ENCODE data around the gene WNT1. TPM values are rescaled to one million over a fixed set of nuclear protein-coding genes. Genes with fewer than 3 reads are reported as not detected.

WNT1 gene
- total RNA-seq, 1 experiment from 2014 or later = not detected

DNA sequence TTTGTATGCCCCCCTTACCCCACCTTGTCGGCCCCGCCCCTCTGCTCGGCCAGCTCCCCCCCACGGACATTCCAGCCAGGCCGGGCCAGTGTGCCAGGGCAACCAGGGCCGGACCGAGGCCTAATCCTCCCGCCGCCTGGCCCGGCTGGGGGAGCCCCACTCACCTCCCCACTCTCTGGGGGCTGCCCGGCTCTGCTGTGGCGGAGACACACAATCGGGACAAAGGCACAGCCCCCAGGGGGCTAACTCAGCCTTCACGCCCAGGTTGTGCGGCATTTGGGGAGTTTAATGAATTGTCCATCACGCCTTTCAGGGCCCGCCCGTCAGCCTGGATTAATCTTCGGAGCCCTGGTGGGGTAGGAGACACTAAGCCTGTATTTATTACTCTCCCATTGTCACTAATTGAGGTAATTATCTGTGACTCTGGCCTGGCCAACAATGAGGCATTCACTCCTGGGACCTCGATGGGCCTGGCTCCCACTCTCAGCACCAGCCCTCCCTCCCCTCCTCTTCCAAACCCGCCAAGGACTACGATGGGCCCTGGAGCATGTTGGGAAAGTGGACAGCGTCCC, 8.7 kb downstream of the WNT1 start:
- H3K9me3 Mint-ChIP-seq (ENCODE audit: unreplicated experiment) = no peaks in the 10 kb centered on the region
- intact Hi-C loops (cut with micrococcal nuclease; ENCODE audit: unreplicated experiment) = no loop called here

GRCh38 chr12:48988030-48988649, 10.0 kb downstream of the WNT1 start:
- H3K27ac Mint-ChIP-seq (ENCODE audit: unreplicated experiment) = no peak overlapping the region
- no peak overlapping the region for H3K4me3 Mint-ChIP-seq (ENCODE audit: unreplicated experiment)
- no peaks in the 10 kb centered on the region for H3K9me3 Mint-ChIP-seq (ENCODE audit: unreplicated experiment)
- peak; percentile 87 to 89 for TF ChIP-seq CTCF (IDR thresholded peaks at IDR 0.05; ENCODE audit: insufficient read depth in 1 of 2, low read depth in 1 of 2, low read length in 1 of 2, severe bottlenecking in 1 of 2, unreplicated experiment in 1 of 2)
- Histone ChIP-seq H3K9me3 (no peaks in the 10 kb centered on the region), H3K4me3 (ENCODE audit: low read depth, low read length) (no peak overlapping the region), H3K36me3 (ENCODE audit: control insufficient read depth, insufficient read depth, low read length) (no peaks in the 10 kb centered on the region), H3K4me1 (no peaks in the 10 kb centered on the region), H3K27me3 (replicated peaks; ENCODE audit: control insufficient read depth, insufficient read depth, low read length) (no peaks in the 10 kb centered on the region; the same call in 1 of the 2 replicates)
- ChIA-PET POLR2A (interaction anchor here (0.5 to 1.1 kb wide), 4 partner anchors 10 to 136 kb away, joined by 3 to 7 read pairs (median 4); partner anchors contain the start of genes ARF3 and DDX23), CTCF (interaction anchor here (0.5 to 2.3 kb wide), 23 partner anchors 9 to 172 kb away, joined by 3 to 55 read pairs (median 6); partner anchors contain the start of genes ARF3, DDN, FKBP11 and PRKAG1)
- no TSS peak for BruUV-seq (replicated peaks)
- intact Hi-C loops (cut with micrococcal nuclease; ENCODE audit: unreplicated experiment) = no loop called here
- peak; percentile 67 to 81 for DNase-seq
- H3K36me3 Mint-ChIP-seq (ENCODE audit: insufficient read depth, unreplicated experiment) = peaks cover 7% of the 10 kb centered on the region
- peaks cover 18% of the 10 kb centered on the region for H3K27me3 Mint-ChIP-seq (ENCODE audit: insufficient read depth, unreplicated experiment)
- no peaks in the 10 kb centered on the region for H3K4me1 Mint-ChIP-seq (ENCODE audit: low read depth, unreplicated experiment)

More for the DNA sequence above, 8.7 kb downstream of the WNT1 start:
- ChIA-PET POLR2A (no interaction called here), CTCF (interaction anchor here (1.4 kb wide), 1 partner anchor 10 kb away, joined by 6 read pairs; no protein-coding TSS in a partner anchor)
- no peaks in the 10 kb centered on the region for H3K36me3 ChIP-seq (ENCODE audit: control insufficient read depth, insufficient read depth, low read length)
- H3K4me3 ChIP-seq (ENCODE audit: low read depth, low read length) = no peak overlapping the region
- H3K9me3 ChIP-seq = no peaks in the 10 kb centered on the region
- Mint-ChIP-seq H3K36me3 (ENCODE audit: insufficient read depth, unreplicated experiment) (peaks cover 7% of the 10 kb centered on the region), H3K4me3 (ENCODE audit: unreplicated experiment) (no peak overlapping the region), H3K27ac (ENCODE audit: unreplicated experiment) (no peak overlapping the region), H3K27me3 (ENCODE audit: insufficient read depth, unreplicated experiment) (peaks cover 26% of the 10 kb centered on the region), H3K4me1 (ENCODE audit: low read depth, unreplicated experiment) (peaks cover 4% of the 10 kb centered on the region)
- no peak for DNase-seq
- no peaks in the 10 kb centered on the region; the same call in 1 of the 2 replicates for H3K27me3 ChIP-seq (replicated peaks; ENCODE audit: control insufficient read depth, insufficient read depth, low read length)
- BruUV-seq (replicated peaks) = no TSS peak
- no peak for TF ChIP-seq CTCF (IDR thresholded peaks at IDR 0.05; ENCODE audit: insufficient read depth in 1 of 2, low read depth in 1 of 2, low read length in 1 of 2, severe bottlenecking in 1 of 2, unreplicated experiment in 1 of 2)
- no peaks in the 10 kb centered on the region; the same call in 1 of the 2 replicates for H3K4me1 ChIP-seq

DNA sequence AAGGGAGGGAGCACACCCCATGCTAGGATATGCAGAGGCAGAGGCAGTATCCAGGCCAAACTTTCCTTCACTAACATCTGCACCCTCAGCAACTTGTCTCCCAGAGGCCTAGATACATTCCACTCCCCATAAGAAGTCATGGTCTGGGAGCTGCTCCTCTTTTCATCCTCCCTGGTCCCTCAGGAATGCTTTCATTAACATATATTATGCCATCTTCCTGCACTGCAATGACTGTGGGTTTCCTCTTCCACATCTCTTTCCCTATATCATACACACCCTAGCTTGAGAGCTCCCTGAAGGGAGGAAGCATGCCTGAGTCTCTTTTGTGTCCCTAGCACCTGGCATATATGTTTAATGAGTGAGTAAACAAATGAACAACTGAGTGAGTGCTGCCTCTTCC, 12.4 kb downstream of the WNT1 start:
- Histone ChIP-seq H3K9me3 (no peaks in the 10 kb centered on the region), H3K4me1 (peaks cover 15% of the 10 kb centered on the region), H3K36me3 (ENCODE audit: control insufficient read depth, insufficient read depth, low read length) (no peaks in the 10 kb centered on the region), H3K4me3 (ENCODE audit: low read depth, low read length) (no peak overlapping the region), H3K27me3 (replicated peaks; ENCODE audit: control insufficient read depth, insufficient read depth, low read length) (no peaks in the 10 kb centered on the region)
- BruUV-seq (replicated peaks) = no TSS peak
- no peaks in the 10 kb centered on the region for H3K9me3 Mint-ChIP-seq (ENCODE audit: unreplicated experiment)
- H3K27ac Mint-ChIP-seq (ENCODE audit: unreplicated experiment) = no peak overlapping the region
- intact Hi-C loops (cut with micrococcal nuclease; ENCODE audit: unreplicated experiment) = no loop called here
- TF ChIP-seq CTCF (IDR thresholded peaks at IDR 0.05; ENCODE audit: insufficient read depth in 1 of 2, low read depth in 1 of 2, low read length in 1 of 2, severe bottlenecking in 1 of 2, unreplicated experiment in 1 of 2) = no peak
- POLR2A ChIA-PET = interaction anchor here (0.5 kb wide), 1 partner anchor 261 kb away, joined by 3 read pairs; no protein-coding TSS in a partner anchor
- H3K4me3 Mint-ChIP-seq (ENCODE audit: unreplicated experiment) = no peak overlapping the region
- DNase-seq = no peak
- no peaks in the 10 kb centered on the region for H3K36me3 Mint-ChIP-seq (ENCODE audit: insufficient read depth, unreplicated experiment)
- H3K27me3 Mint-ChIP-seq (ENCODE audit: insufficient read depth, unreplicated experiment) = peaks cover 10% of the 10 kb centered on the region
- CTCF ChIA-PET = interaction anchor here (3.7 kb wide), 1 partner anchor 11 kb away, joined by 38 read pairs; the partner anchor contains the start of gene WNT1
- H3K4me1 Mint-ChIP-seq (ENCODE audit: low read depth, unreplicated experiment) = peaks cover 16% of the 10 kb centered on the region
